Progenitor cell of endocrine pancreas (in vitro differentiated cells): ENCODE measurements around the gene TTLL11. TPM values are rescaled to one million over a fixed set of nuclear protein-coding genes. Genes with fewer than 3 reads are reported as not detected.

Experiments used
- DNase-seq: peaks from one replicate; pipeline ENCODE4 v3.0.0; 2021; ENCODE audit warnings: low spot score; ENCODE audit not compliant: unreplicated experiment
- H3K27ac Mint-ChIP-seq: 2 replicates; pipeline ENCODE4 v1.8.0; 2021; ENCODE audit warnings: mild to moderate bottlenecking, moderate library complexity, mixed read lengths
- H3K27me3 Mint-ChIP-seq: 2 replicates; pipeline ENCODE4 v1.8.0; 2021; ENCODE audit warnings: mixed read lengths
- H3K36me3 Mint-ChIP-seq: 2 replicates; pipeline ENCODE4 v1.8.0; 2022; ENCODE audit warnings: mixed read lengths; ENCODE audit not compliant: insufficient read depth
- H3K4me1 Mint-ChIP-seq: 2 replicates; pipeline ENCODE4 v1.8.0; 2021; ENCODE audit warnings: low read depth, mixed read lengths
- H3K4me3 Mint-ChIP-seq: 2 replicates; pipeline ENCODE4 v1.8.0; 2021; ENCODE audit warnings: low read depth, mild to moderate bottlenecking, moderate library complexity, mixed read lengths
- H3K9me3 Mint-ChIP-seq: 2 replicates; pipeline ENCODE4 v1.8.0; 2021; ENCODE audit warnings: low read depth, mixed read lengths
- total RNA-seq: library from RNA; stranded (reverse); gene quantifications from 2 replicates; pipeline ENCODE4 v1.2.1, GENCODE V29; 2021
- TF ChIP-seq, protein P1 (sequence below): fragments of 200-600 bp; sonication (generic); IDR thresholded peaks from one replicate; pipeline ENCODE4 v1.5.0; 2021; ENCODE audit warnings: antibody characterized with exemption, mild to moderate bottlenecking; ENCODE audit not compliant: unreplicated experiment

The TTLL11 gene
- total RNA-seq, 1 donor from 2014 or later: 5.3 TPM

DNA sequence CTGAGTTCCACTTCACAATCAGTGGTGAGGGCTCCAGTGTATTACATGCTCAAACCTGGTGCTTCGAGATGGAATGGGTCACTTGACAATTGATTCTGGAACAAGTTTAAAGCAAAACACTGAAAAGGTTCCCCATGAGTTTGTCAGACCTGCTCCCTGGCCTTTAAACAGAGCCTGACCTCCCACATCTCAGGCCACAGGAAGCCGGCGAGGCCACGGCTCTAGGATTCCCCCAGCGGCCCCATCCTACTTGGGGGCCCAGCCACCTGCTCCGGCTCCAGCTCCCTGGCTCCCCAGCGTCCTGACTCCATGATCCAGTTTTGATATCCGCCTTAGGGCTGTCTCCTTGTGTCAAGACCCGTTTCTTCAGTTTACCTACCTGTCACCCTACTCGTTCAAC lies 62.0 kb downstream of the TTLL11 start:
- peaks cover 1% of the 10 kb centered on the region for H3K36me3 Mint-ChIP-seq
- H3K27ac Mint-ChIP-seq: peak overlapping the region; percentile 2
- DNase-seq: no peak
- H3K4me3 Mint-ChIP-seq: no peak overlapping the region
- TF ChIP-seq, protein P1, sequence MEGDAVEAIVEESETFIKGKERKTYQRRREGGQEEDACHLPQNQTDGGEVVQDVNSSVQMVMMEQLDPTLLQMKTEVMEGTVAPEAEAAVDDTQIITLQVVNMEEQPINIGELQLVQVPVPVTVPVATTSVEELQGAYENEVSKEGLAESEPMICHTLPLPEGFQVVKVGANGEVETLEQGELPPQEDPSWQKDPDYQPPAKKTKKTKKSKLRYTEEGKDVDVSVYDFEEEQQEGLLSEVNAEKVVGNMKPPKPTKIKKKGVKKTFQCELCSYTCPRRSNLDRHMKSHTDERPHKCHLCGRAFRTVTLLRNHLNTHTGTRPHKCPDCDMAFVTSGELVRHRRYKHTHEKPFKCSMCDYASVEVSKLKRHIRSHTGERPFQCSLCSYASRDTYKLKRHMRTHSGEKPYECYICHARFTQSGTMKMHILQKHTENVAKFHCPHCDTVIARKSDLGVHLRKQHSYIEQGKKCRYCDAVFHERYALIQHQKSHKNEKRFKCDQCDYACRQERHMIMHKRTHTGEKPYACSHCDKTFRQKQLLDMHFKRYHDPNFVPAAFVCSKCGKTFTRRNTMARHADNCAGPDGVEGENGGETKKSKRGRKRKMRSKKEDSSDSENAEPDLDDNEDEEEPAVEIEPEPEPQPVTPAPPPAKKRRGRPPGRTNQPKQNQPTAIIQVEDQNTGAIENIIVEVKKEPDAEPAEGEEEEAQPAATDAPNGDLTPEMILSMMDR: no peak
- no peaks in the 10 kb centered on the region for H3K4me1 Mint-ChIP-seq
- no peaks in the 10 kb centered on the region for H3K9me3 Mint-ChIP-seq
- H3K27me3 Mint-ChIP-seq: no peaks in the 10 kb centered on the region

DNA sequence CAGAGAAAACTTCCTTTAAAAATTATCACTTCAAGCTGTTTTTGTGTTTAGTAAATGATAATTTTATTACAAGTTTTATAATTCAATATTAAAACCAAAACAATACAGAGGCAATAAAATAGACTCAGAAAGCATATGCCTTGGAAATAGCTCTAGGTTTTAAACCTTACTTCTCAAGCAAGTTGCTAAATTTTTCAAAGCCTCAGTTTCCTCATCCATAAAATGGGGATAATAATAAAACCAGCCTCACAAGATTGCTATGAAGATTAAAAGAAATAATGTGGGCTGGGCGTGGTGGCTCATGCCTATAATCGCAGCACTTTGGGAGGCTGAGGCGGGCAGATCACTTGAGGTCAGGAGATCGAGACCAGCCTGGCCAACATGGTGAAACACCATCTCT lies 62.8 kb downstream of the TTLL11 start:
- TF ChIP-seq, protein P1: no peak
- Mint-ChIP-seq H3K36me3 (peaks cover 1% of the 10 kb centered on the region), H3K27ac (no peak overlapping the region), H3K27me3 (no peaks in the 10 kb centered on the region), H3K4me1 (no peaks in the 10 kb centered on the region), H3K9me3 (no peaks in the 10 kb centered on the region), H3K4me3 (no peak overlapping the region)
- DNase-seq: no peak

DNA sequence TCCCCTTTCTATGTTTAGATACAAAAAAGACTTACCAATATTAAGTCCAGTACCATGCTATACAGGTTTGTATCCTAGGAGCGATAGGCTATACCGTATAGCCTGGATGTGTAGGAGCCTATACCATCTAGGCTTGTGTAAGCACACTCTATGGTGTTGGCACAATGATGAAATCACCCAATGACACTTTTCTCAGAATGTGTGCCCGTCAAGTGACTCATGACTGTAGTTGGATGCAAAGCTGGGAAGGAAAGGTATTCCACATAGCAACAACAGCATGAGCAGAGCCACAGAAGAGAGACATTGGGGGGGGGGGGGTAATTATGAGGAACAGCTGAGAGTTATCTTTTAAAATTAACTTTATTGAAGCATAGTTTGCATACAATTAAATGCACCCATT lies 63.2 kb downstream of the TTLL11 start:
- no peaks in the 10 kb centered on the region for H3K36me3 Mint-ChIP-seq
- TF ChIP-seq, protein P1: no peak
- no peaks in the 10 kb centered on the region for H3K27me3 Mint-ChIP-seq
- H3K4me1 Mint-ChIP-seq: no peaks in the 10 kb centered on the region
- DNase-seq: no peak
- H3K9me3 Mint-ChIP-seq: no peaks in the 10 kb centered on the region
- H3K27ac Mint-ChIP-seq: no peak overlapping the region
- no peak overlapping the region for H3K4me3 Mint-ChIP-seq

DNA sequence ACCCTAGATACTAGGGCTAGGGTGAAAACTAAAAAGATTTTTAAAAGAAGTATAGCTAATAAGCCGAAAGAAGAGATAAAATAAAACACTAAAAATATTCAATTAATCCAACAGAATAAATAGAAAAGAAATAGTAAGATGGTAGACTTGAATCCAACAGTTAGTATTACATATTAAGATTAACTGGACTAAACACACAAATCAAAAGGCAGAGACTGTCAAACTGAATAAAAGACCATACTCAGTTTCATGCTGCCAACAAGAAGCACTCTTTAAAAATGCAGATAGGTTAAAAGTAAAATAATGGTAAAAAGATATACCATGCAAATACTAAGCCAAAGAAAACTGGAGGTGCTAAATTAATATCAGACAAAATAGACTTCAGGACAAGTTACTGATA lies 65.0 kb downstream of the TTLL11 start:
- Mint-ChIP-seq H3K4me1 (no peaks in the 10 kb centered on the region), H3K27me3 (no peaks in the 10 kb centered on the region), H3K4me3 (no peak overlapping the region)

DNA sequence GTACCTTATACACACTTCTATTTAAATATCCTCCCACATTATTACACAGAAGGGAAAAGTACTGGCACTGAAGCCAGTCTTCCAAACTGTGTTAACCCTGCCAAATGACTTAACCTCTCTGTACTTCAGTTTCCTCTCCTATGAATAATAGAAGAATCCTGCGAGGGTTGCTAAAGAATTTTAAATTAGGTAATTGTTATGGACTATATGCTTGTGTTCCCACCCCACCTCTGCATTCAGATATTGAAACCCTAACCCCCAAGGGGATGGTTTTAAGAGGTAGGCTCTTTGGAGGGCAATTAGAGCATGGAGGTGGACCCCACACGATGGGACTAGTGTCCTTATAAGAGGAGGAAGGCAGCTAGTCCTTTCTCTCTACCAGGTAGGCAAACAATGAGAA lies 72.7 kb downstream of the TTLL11 start:
- Mint-ChIP-seq H3K9me3 (peaks cover 6% of the 10 kb centered on the region), H3K27ac (no peak overlapping the region), H3K4me1 (no peaks in the 10 kb centered on the region), H3K4me3 (no peak overlapping the region), H3K27me3 (peaks cover 17% of the 10 kb centered on the region), H3K36me3 (peaks cover 5% of the 10 kb centered on the region)
- no peak for DNase-seq
- TF ChIP-seq, protein P1: no peak

More for the DNA sequence above, 65.0 kb downstream of the TTLL11 start:
- H3K36me3 Mint-ChIP-seq: peaks cover 5% of the 10 kb centered on the region
- peaks cover 6% of the 10 kb centered on the region for H3K9me3 Mint-ChIP-seq
- no peak for DNase-seq
- TF ChIP-seq, protein P1: no peak
- no peak overlapping the region for H3K27ac Mint-ChIP-seq
